CD1c-positive myeloid dendritic cell (primary cell): Measurements from ENCODE around the gene COL4A2.

Experiments
- DNase-seq: peaks from one replicate; pipeline ENCODE4 v3.0.0-alpha.2; 2016; ENCODE audit errors: extremely low spot score

COL4A2 gene

DNA sequence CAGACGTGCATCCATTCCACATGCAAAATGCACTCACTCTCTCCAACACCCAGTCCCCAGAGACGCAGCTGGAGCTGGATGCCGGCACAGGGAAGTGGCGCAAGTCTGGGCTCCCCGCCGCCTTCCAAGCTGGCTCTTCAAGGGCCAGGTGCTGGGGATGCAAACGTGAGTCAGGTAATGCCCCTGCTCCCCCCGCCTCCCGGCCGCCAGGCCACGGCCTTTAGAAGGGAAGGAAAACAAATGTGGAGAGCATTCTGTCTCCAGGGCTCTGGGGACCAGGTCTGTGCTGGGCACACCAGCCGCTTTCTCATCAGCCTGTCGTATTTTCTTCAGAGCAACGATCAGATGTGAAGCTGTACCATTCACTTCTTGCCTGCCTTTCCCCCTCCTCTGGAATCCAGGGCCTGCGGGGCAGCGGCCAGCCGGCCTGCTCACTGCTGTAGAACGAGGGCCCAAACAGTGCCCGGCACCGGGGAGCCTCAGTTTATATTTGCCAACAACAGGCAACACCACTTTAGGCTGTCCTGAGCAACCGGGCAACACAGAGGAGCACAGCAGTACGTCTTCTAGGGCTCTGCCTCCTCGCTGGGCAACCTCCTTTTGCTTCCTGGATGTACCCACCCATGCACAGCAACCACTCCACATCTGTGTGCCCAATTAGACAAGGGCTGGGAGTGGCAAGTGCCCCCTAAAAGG lies 250.7 kb downstream of the COL4A2 start:
- no peak for DNase-seq

DNA sequence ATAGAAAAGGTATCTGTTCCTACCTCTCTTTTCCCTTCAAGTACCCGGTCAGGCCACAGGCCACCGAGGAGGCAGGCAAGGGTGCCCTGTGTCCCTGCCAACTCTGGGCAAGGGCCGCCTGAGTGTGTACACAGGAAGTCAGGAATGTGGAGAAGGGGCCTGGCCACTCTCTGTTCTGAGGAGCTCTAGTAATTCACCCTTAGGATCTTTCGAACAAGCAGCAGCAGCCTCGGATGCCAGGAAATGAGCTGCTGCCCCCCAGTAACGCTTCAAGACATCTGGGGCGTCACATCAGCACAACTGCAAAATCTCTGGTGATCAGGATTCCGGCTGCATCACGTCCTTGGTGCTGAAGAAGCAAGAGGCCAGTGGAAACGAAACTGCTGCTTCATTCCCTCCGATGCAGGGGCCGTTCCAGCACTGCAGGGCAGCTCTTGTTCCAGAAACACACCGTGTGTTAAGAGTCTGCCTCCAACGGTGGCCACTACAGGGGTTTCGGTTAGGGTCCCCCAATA lies 252.4 kb downstream of the COL4A2 start:
- peak; percentile 20 for DNase-seq

DNA sequence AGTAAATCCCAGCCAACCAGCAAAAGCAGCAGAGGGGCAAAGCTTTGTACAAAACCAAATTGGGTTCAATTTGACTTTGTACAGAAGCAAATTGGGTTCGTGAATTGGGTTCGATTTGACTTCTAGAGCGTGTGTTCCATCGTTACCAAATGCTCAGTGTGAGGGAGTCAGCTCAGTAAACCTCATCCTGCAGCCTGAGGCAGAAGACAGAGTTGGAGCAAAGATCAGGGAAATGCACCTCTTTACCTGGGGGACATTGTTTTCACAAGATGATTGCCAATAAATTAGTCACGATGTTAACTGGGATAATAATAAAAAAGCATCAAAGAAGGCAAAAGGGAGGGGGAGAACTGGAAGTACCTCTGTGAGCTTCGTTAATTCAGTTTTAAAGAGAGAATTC lies 252.9 kb downstream of the COL4A2 start:
- no peak for DNase-seq

DNA sequence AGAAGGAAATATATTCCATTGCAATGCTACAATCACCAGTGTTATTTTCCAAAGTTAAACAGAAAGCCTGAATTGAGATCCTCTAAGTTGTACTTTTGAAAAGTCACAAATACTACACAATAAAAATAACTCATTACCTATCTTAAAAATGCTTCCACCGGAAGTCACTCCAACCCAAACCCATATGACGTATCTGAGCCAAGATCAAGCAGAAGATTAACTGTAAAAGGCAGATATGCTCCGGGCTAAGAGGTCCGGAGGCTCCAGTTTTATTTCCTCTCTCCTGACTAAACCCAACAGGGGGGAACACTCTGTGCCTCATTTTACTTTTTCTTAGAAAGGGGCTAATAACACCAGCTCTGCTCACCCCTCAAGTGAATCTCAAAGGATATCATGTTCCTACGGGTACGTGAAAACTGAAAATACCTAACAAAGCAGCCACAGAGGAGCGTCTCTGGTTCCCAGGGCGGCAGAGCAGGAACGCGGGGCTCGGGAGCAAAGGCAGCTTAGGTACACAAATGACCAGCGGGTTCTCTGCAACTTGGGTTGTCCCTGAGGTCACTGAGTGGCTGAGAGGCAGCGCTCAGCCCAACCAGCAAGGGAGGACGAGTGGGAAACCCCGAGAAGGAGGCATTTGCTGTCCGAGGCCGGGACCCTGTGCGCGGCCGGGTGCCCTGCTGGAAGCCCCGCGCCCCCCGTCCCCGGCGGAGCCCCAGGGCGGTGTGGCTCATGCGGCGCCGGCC lies 253.7 kb downstream of the COL4A2 start:
- peak; percentile 45 for DNase-seq

DNA sequence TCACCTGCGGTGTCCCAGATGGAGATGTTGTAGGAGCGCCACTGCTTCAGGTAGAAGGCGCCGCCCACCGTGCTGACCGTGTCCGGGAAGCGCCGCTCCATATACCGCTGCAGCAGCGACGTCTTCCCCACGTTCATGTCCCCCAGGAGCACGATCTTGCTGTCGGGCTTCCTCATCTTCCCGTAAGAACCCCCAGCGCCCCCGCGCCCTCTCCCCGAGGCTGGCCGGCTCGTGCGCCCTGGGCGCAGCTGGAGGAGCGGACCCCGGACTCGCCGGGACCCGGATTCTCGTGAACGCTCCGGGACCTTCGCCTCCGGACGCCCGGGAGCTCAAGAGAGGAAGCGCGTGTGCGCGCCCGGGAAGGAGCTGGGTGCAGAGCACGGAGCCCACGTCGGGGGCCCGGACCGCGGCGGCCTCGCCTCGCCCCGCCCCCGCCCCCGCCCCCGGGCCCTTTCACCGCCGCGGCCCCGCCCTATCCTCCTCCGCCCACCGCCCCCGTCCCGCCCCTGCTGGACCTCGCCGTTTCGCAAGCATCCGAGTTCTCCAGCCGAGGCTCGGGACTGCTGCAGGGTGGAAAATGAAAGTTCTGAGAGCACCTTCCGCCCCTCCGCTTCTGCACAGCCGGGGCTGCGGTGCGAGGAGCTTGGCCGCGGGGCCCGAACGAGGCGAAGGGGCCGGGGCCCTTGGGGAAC lies 254.4 kb downstream of the COL4A2 start, which contains the start of gene RAB20:
Gene RAB20, minus strand, starts transcription at position 379 of the 692 bp plus-strand sequence. Its CDS starts 203 bp downstream, at position 176.
- DNase-seq, result peak; percentile 85

DNA sequence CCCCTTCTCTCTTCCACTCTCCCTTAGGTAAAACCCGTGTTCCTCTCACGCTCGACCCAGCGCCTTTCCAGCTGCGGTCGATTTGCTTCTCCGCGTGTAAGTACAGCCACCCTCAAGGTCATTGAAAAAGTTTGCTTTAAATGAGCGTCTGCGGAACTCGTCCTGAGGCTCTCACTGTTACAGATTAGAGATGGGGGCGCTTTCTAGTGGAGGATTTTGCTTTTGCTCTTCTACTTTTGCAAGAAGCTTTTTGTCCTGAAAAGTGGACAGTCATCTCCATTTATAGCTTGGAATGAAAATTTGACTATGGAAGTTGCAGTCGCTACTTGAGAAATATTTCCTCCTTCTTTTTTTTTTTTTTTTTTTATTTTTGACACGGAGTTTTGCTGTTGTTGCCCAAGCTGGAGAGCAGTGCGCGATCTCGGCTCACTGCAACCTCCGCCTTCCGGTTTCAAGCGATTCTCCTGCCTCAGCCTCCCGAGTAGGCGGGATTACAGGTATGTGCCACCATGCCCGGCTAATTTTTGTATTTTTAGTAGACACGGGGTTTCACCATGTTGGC lies 255.0 kb downstream of the COL4A2 start:
- DNase-seq, result no peak
